ENCODE data around the gene NR2F6.

DNA sequence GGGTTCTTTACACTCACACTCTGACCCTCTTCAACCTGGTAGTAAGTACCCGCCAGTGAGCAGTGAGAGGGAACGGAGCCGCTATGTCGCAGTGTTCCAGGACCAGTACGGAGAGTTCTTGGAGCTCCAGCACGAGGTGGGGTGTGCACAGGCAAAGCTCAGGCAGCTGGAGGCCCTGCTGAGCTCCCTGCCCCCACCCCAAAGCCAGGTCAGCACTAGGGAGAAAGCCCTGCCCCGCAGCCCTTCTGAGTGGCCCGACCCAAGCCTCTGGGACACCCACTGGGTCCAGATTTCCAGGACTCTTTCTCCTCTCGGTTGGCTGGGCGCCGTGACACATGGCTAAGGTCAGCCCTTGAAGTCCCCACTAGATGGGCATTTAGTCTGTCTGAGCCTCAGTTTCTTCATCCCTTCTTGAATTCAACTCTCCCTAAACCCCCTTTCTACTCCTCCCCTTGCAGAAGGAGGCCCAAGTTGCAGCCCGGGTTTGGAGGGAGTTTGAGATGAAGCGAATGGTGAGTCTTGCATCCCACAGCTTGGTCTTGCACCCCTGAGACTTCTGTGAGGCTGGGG is 17.8 kb downstream of the NR2F6 start:
- TF ChIP-seq CTCF (IDR thresholded peaks at IDR 0.05) (no peak), POLR2A (IDR thresholded peaks at IDR 0.05) (no peak), POLR2AphosphoS5 (IDR thresholded peaks at IDR 0.05; ENCODE audit: insufficient read depth in 1 of 2, low read depth in 1 of 2) (no peak)
